ENCODE measurements around the gene PPP1R18.

The PPP1R18 gene

GRCh38 chr6:30688569-30688968 lies 2.1 kb upstream of the PPP1R18 start:
- DNase-seq = no peak
- POLR2A ChIA-PET = interaction anchor here (0.5 to 1.7 kb wide), 4 partner anchors 16 to 110 kb away, joined by 3 to 13 read pairs (median 3); partner anchors contain the start of gene TUBB
- Histone ChIP-seq H3K4me1 (ENCODE audit: control extremely low read depth in 1 of 4, control insufficient read depth in 4 of 4, insufficient read depth in 4 of 4, low read length in 3 of 4) (peaks cover 16 to 64% (median 58%) of the 10 kb centered on the region in 4 experiments), H3K27me3 (replicated peaks in 2 of 5; ENCODE audit: control insufficient read depth in 4 of 5, insufficient read depth in 5 of 5, low read length in 4 of 5) (no peaks in the 10 kb centered on the region), H3K27ac (ENCODE audit: insufficient read depth in 1 of 2, low read depth in 1 of 2, low read length in 2 of 2, poor library complexity in 1 of 2, severe bottlenecking in 2 of 2) (no peak overlapping the region), H3K9me3 (ENCODE audit: control extremely low read depth in 1 of 5, control insufficient read depth in 4 of 5, insufficient read depth in 2 of 5, low read depth in 1 of 5, low read length in 4 of 5) (no peaks in the 10 kb centered on the region), H3K36me3 (ENCODE audit: control insufficient read depth in 4 of 4, insufficient read depth in 4 of 4, low read length in 3 of 4) (peaks cover 0 to 9% (median 0%) of the 10 kb centered on the region in 4 experiments), H3K4me3 (ENCODE audit: control insufficient read depth in 1 of 7, extremely low read depth in 1 of 7, insufficient read depth in 4 of 7, low read depth in 2 of 7, low read length in 6 of 7) (peak overlapping the region in 4 of 7 experiments; percentile 87 to 96 (median 89))
- WGBS (ENCODE audit: insufficient coverage) = 100% methylated on average over 3 of the region's 9 CpGs
- CTCF ChIA-PET = interaction anchor here (0.9 to 5.2 kb wide), 11 partner anchors 9 to 144 kb away, joined by 3 to 37 read pairs (median 4); partner anchors contain the start of genes MDC1 and TUBB

GRCh38 chr6:30687659-30688431 lies 1.4 kb upstream of the PPP1R18 start:
- 25% methylated on average over 17 of the region's 22 CpGs for WGBS (ENCODE audit: insufficient coverage)
- H3K4me3 ChIP-seq (ENCODE audit: control insufficient read depth in 1 of 7, extremely low read depth in 1 of 7, insufficient read depth in 4 of 7, low read depth in 2 of 7, low read length in 6 of 7) = peak overlapping the region; percentile 85 to 96 (median 89)
- peaks cover 16 to 71% (median 65%) of the 10 kb centered on the region in 4 experiments for H3K4me1 ChIP-seq (ENCODE audit: control extremely low read depth in 1 of 4, control insufficient read depth in 4 of 4, insufficient read depth in 4 of 4, low read length in 3 of 4)
- DNase-seq = no peak
- H3K9me3 ChIP-seq (ENCODE audit: control extremely low read depth in 1 of 5, control insufficient read depth in 4 of 5, insufficient read depth in 2 of 5, low read depth in 1 of 5, low read length in 4 of 5) = no peaks in the 10 kb centered on the region
- ChIA-PET POLR2A (interaction anchor here (0.6 to 1.7 kb wide), 5 partner anchors 17 to 33 kb away, joined by 3 to 13 read pairs (median 3); partner anchors contain the start of genes MDC1 and TUBB), CTCF (interaction anchor here (1.2 to 5.2 kb wide), 9 partner anchors 8 to 143 kb away, joined by 3 to 37 read pairs (median 4); partner anchors contain the start of genes MDC1 and TUBB)
- H3K36me3 ChIP-seq (ENCODE audit: control insufficient read depth in 4 of 4, insufficient read depth in 4 of 4, low read length in 3 of 4) = peaks cover 0 to 9% (median 0%) of the 10 kb centered on the region in 4 experiments
- no peaks in the 10 kb centered on the region for H3K27me3 ChIP-seq (replicated peaks in 2 of 5; ENCODE audit: control insufficient read depth in 4 of 5, insufficient read depth in 5 of 5, low read length in 4 of 5)
- H3K27ac ChIP-seq (ENCODE audit: insufficient read depth in 1 of 2, low read depth in 1 of 2, low read length in 2 of 2, poor library complexity in 1 of 2, severe bottlenecking in 2 of 2) = peak overlapping the region; percentile 50 to 94

GRCh38 chr6:30686908-30687658 lies 638 bp upstream of the PPP1R18 start:
- peak overlapping the region; percentile 85 to 96 (median 89) for H3K4me3 ChIP-seq (ENCODE audit: control insufficient read depth in 1 of 7, extremely low read depth in 1 of 7, insufficient read depth in 4 of 7, low read depth in 2 of 7, low read length in 6 of 7)
- H3K9me3 ChIP-seq (ENCODE audit: control extremely low read depth in 1 of 5, control insufficient read depth in 4 of 5, insufficient read depth in 2 of 5, low read depth in 1 of 5, low read length in 4 of 5) = no peaks in the 10 kb centered on the region
- peaks cover 16 to 77% (median 73%) of the 10 kb centered on the region in 4 experiments for H3K4me1 ChIP-seq (ENCODE audit: control extremely low read depth in 1 of 4, control insufficient read depth in 4 of 4, insufficient read depth in 4 of 4, low read length in 3 of 4)
- H3K36me3 ChIP-seq (ENCODE audit: control insufficient read depth in 4 of 4, insufficient read depth in 4 of 4, low read length in 3 of 4) = peaks cover 0 to 9% (median 0%) of the 10 kb centered on the region in 4 experiments
- CTCF ChIA-PET = interaction anchor here (1.8 to 5.2 kb wide), 2 partner anchors 7 to 18 kb away, joined by 6 to 37 read pairs; no protein-coding TSS in a partner anchor
- H3K27me3 ChIP-seq (replicated peaks in 2 of 5; ENCODE audit: control insufficient read depth in 4 of 5, insufficient read depth in 5 of 5, low read length in 4 of 5) = no peaks in the 10 kb centered on the region
- POLR2A ChIA-PET = interaction anchor here (0.6 to 1.7 kb wide), 3 partner anchors 22 to 34 kb away, joined by 3 to 13 read pairs (median 4); partner anchors contain the start of genes MDC1 and TUBB
- peak; percentile 59 to 84 (median 78) for DNase-seq
- WGBS (ENCODE audit: insufficient coverage) = 0% methylated on average over 47 of the region's 52 CpGs
- H3K27ac ChIP-seq (ENCODE audit: insufficient read depth in 1 of 2, low read depth in 1 of 2, low read length in 2 of 2, poor library complexity in 1 of 2, severe bottlenecking in 2 of 2) = peak overlapping the region; percentile 66 to 94

- DNase-seq = no peak
- Histone ChIP-seq H3K27ac (ENCODE audit: insufficient read depth in 1 of 2, low read depth in 1 of 2, low read length in 2 of 2, poor library complexity in 1 of 2, severe bottlenecking in 2 of 2) (peak overlapping the region; percentile 68 to 94), H3K4me1 (ENCODE audit: control extremely low read depth in 1 of 4, control insufficient read depth in 4 of 4, insufficient read depth in 4 of 4, low read length in 3 of 4) (peaks cover 16 to 87% (median 84%) of the 10 kb centered on the region in 4 experiments), H3K4me3 (ENCODE audit: control insufficient read depth in 1 of 7, extremely low read depth in 1 of 7, insufficient read depth in 4 of 7, low read depth in 2 of 7, low read length in 6 of 7) (peak overlapping the region; percentile 45 to 96 (median 88)), H3K36me3 (ENCODE audit: control insufficient read depth in 4 of 4, insufficient read depth in 4 of 4, low read length in 3 of 4) (peaks cover 0 to 16% (median 2%) of the 10 kb centered on the region in 4 experiments), H3K27me3 (replicated peaks in 2 of 5; ENCODE audit: control insufficient read depth in 4 of 5, insufficient read depth in 5 of 5, low read length in 4 of 5) (no peaks in the 10 kb centered on the region), H3K9me3 (ENCODE audit: control extremely low read depth in 1 of 5, control insufficient read depth in 4 of 5, insufficient read depth in 2 of 5, low read depth in 1 of 5, low read length in 4 of 5) (no peaks in the 10 kb centered on the region)
- CTCF ChIA-PET = interaction anchor here (0.6 to 18.0 kb wide), 3 partner anchors 9 to 37 kb away, joined by 3 to 622 read pairs (median 4); partner anchors contain the start of genes MDC1 and TUBB
- POLR2A ChIA-PET = interaction anchor here (1.0 to 7.4 kb wide), 2 partner anchors 36 to 68 kb away, joined by 3 to 56 read pairs; partner anchors contain the start of genes PPP1R10 and TUBB
- 41% methylated on average over 18 of the region's 29 CpGs for WGBS (ENCODE audit: insufficient coverage)
These were observed 1.1 kb downstream of the PPP1R18 start for GRCh38 chr6:30685157-30686008.

- H3K27ac ChIP-seq (ENCODE audit: insufficient read depth in 1 of 2, low read depth in 1 of 2, low read length in 2 of 2, poor library complexity in 1 of 2, severe bottlenecking in 2 of 2) = peak overlapping the region; percentile 72 to 94
- peaks cover 13 to 87% (median 84%) of the 10 kb centered on the region in 4 experiments for H3K4me1 ChIP-seq (ENCODE audit: control extremely low read depth in 1 of 4, control insufficient read depth in 4 of 4, insufficient read depth in 4 of 4, low read length in 3 of 4)
- DNase-seq = peak in 2 of 3 donors; percentile 58 to 69
- POLR2A ChIA-PET = interaction anchor here (1.0 to 7.4 kb wide), 3 partner anchors 33 to 68 kb away, joined by 3 to 56 read pairs (median 15); partner anchors contain the start of genes MDC1, PPP1R10 and TUBB
- CTCF ChIA-PET = interaction anchor here (0.6 to 18.0 kb wide), 3 partner anchors 9 to 38 kb away, joined by 3 to 622 read pairs (median 3); partner anchors contain the start of genes MDC1 and TUBB
- H3K36me3 ChIP-seq (ENCODE audit: control insufficient read depth in 4 of 4, insufficient read depth in 4 of 4, low read length in 3 of 4) = peaks cover 0 to 24% (median 9%) of the 10 kb centered on the region in 4 experiments
- H3K9me3 ChIP-seq (ENCODE audit: control extremely low read depth in 1 of 5, control insufficient read depth in 4 of 5, insufficient read depth in 2 of 5, low read depth in 1 of 5, low read length in 4 of 5) = no peaks in the 10 kb centered on the region
- WGBS (ENCODE audit: insufficient coverage) = 6% methylated on average over 13 of the region's 21 CpGs
- H3K4me3 ChIP-seq (ENCODE audit: control insufficient read depth in 1 of 7, extremely low read depth in 1 of 7, insufficient read depth in 4 of 7, low read depth in 2 of 7, low read length in 6 of 7) = peak overlapping the region; percentile 50 to 96 (median 88)
- no peaks in the 10 kb centered on the region for H3K27me3 ChIP-seq (replicated peaks in 2 of 5; ENCODE audit: control insufficient read depth in 4 of 5, insufficient read depth in 5 of 5, low read length in 4 of 5)
These were observed 1.9 kb downstream of the PPP1R18 start for GRCh38 chr6:30684386-30685156.
